Activated naive CD8-positive, alpha-beta T cell treated with anti-CD3 and anti-CD28 coated beads, Interleukin-2, amount 50 U/mL, for 24 hours (primary cell): ENCODE data around the gene BRICD5.
"Not testable (repeated sequence)": the region's sequence is repeated elsewhere in the genome, so short reads cannot be mapped to it uniquely, and the experiment has no call there.

Experiments
- ATAC-seq: fragments of 150-1000 bp; cut with Tn5 transposase; one replicate; pipeline ENCODE4 v1.10.0; 2021
- DNase-seq: peaks from one replicate; pipeline ENCODE4 v3.0.0; 2021
- H3K27ac Mint-ChIP-seq: one replicate; pipeline ENCODE4 v1.8.0; 2021; ENCODE audit warnings: mild to moderate bottlenecking, mixed read lengths
- H3K27me3 Mint-ChIP-seq: one replicate; pipeline ENCODE4 v1.8.0; 2021; ENCODE audit warnings: mixed read lengths
- H3K36me3 Mint-ChIP-seq: one replicate; pipeline ENCODE4 v1.8.0; 2021; ENCODE audit warnings: low read depth, mixed read lengths
- H3K4me1 Mint-ChIP-seq: one replicate; pipeline ENCODE4 v1.8.0; 2021; ENCODE audit warnings: mixed read lengths
- H3K4me3 Mint-ChIP-seq: one replicate; pipeline ENCODE4 v1.8.0; 2021; ENCODE audit warnings: mild to moderate bottlenecking, moderate library complexity, mixed read lengths
- H3K9me3 Mint-ChIP-seq: one replicate; pipeline ENCODE4 v1.8.0; 2021; ENCODE audit warnings: mixed read lengths

BRICD5 gene

GRCh38 chr16:2210386-2211365 is at the start of gene BRICD5:
Gene BRICD5 (minus strand): TSS chr16:2210863. CDS start chr16:2210833, 30 bp downstream.
- DNase-seq: no peak
- no peak within 1 kb of the TSS for H3K27ac Mint-ChIP-seq

GRCh38 chr16:2260250-2260649 is 49.6 kb upstream of the BRICD5 start:
- H3K27ac Mint-ChIP-seq: no peak overlapping the region
- no peak for ATAC-seq
- no peak for DNase-seq
- peaks cover 16% of the 10 kb centered on the region for H3K4me1 Mint-ChIP-seq
- no peaks in the 10 kb centered on the region for H3K27me3 Mint-ChIP-seq
- peaks cover 73% of the 10 kb centered on the region for H3K36me3 Mint-ChIP-seq
- no peak overlapping the region for H3K4me3 Mint-ChIP-seq
- H3K9me3 Mint-ChIP-seq: no peaks in the 10 kb centered on the region

More at GRCh38 chr16:2210386-2211365, at the start of gene BRICD5:
- no peak within 1 kb of the TSS for H3K4me3 Mint-ChIP-seq
- H3K9me3 Mint-ChIP-seq: no peaks in the 10 kb centered on the region
- peaks cover 33% of the 10 kb centered on the region for H3K4me1 Mint-ChIP-seq
- H3K36me3 Mint-ChIP-seq: peaks cover 33% of the 10 kb centered on the region
- ATAC-seq: no peak
- H3K27me3 Mint-ChIP-seq: no peaks in the 10 kb centered on the region

- peaks cover 68% of the 10 kb centered on the region for H3K36me3 Mint-ChIP-seq
- H3K4me3 Mint-ChIP-seq, H3K9me3 Mint-ChIP-seq, ATAC-seq, DNase-seq, H3K27ac Mint-ChIP-seq, H3K4me1 Mint-ChIP-seq, H3K27me3 Mint-ChIP-seq: not testable (repeated sequence)
Observed at GRCh38 chr16:2258530-2258929, 47.9 kb upstream of the BRICD5 start.

- H3K9me3 Mint-ChIP-seq: no peaks in the 10 kb centered on the region
- DNase-seq (no peak), ATAC-seq (no peak)
- peaks cover 72% of the 10 kb centered on the region for H3K36me3 Mint-ChIP-seq
- no peak overlapping the region for H3K4me3 Mint-ChIP-seq
- no peak overlapping the region for H3K27ac Mint-ChIP-seq
- peaks cover 3% of the 10 kb centered on the region for H3K4me1 Mint-ChIP-seq
- no peaks in the 10 kb centered on the region for H3K27me3 Mint-ChIP-seq
Observed at GRCh38 chr16:2257726-2258125, 47.1 kb upstream of the BRICD5 start.

- peaks cover 7% of the 10 kb centered on the region for H3K4me1 Mint-ChIP-seq
- no peaks in the 10 kb centered on the region for H3K27me3 Mint-ChIP-seq
- H3K27ac Mint-ChIP-seq: peak overlapping the region; percentile 27
- H3K4me3 Mint-ChIP-seq: no peak overlapping the region
- H3K9me3 Mint-ChIP-seq: no peaks in the 10 kb centered on the region
- DNase-seq (no peak), ATAC-seq (no peak)
- H3K36me3 Mint-ChIP-seq: peaks cover 65% of the 10 kb centered on the region
Observed at GRCh38 chr16:2256531-2257140, 46.0 kb upstream of the BRICD5 start.

- no peak for ATAC-seq
- no peak for DNase-seq
- peaks cover 51% of the 10 kb centered on the region for H3K36me3 Mint-ChIP-seq
- peak overlapping the region; percentile 32 for H3K4me3 Mint-ChIP-seq
- no peaks in the 10 kb centered on the region for H3K9me3 Mint-ChIP-seq
- H3K27me3 Mint-ChIP-seq: no peaks in the 10 kb centered on the region
- no peak overlapping the region for H3K27ac Mint-ChIP-seq
- H3K4me1 Mint-ChIP-seq: peaks cover 15% of the 10 kb centered on the region
Observed at GRCh38 chr16:2253293-2253692, 42.6 kb upstream of the BRICD5 start.

- ATAC-seq (no peak), DNase-seq (no peak)
- no peak overlapping the region for H3K4me3 Mint-ChIP-seq
- H3K27ac Mint-ChIP-seq: no peak overlapping the region
- no peaks in the 10 kb centered on the region for H3K27me3 Mint-ChIP-seq
- H3K36me3 Mint-ChIP-seq: peaks cover 45% of the 10 kb centered on the region
- no peaks in the 10 kb centered on the region for H3K9me3 Mint-ChIP-seq
- H3K4me1 Mint-ChIP-seq: peaks cover 15% of the 10 kb centered on the region
Observed at GRCh38 chr16:2252806-2253148, 42.1 kb upstream of the BRICD5 start.

GRCh38 chr16:2251296-2252111 is 40.8 kb upstream of the BRICD5 start, which contains the start of gene ECI1:
Gene ECI1 (minus strand): TSS chr16:2251587. CDS start chr16:2251566, 21 bp downstream.
- Mint-ChIP-seq H3K4me3 (peak within 1 kb of the TSS; percentile 87), H3K36me3 (peaks cover 34% of the 10 kb centered on the region), H3K27ac (peak within 1 kb of the TSS; percentile 88)

GRCh38 chr16:2250652-2251295 is 40.1 kb upstream of the BRICD5 start:
- Mint-ChIP-seq H3K4me1 (peaks cover 13% of the 10 kb centered on the region), H3K27ac (peak overlapping the region; percentile 88), H3K9me3 (no peaks in the 10 kb centered on the region), H3K4me3 (peak overlapping the region; percentile 87), H3K36me3 (peaks cover 27% of the 10 kb centered on the region), H3K27me3 (no peaks in the 10 kb centered on the region)
- ATAC-seq (no peak), DNase-seq (peak; percentile 44)

More at GRCh38 chr16:2251296-2252111, 40.8 kb upstream of the BRICD5 start, which contains the start of gene ECI1:
- Mint-ChIP-seq H3K9me3 (no peaks in the 10 kb centered on the region), H3K4me1 (peaks cover 15% of the 10 kb centered on the region), H3K27me3 (no peaks in the 10 kb centered on the region)
- peak; percentile 92 for DNase-seq
- peak; percentile 88 for ATAC-seq

- peaks cover 8% of the 10 kb centered on the region for H3K4me1 Mint-ChIP-seq
- H3K4me3 Mint-ChIP-seq: no peak overlapping the region
- peaks cover 8% of the 10 kb centered on the region for H3K36me3 Mint-ChIP-seq
- no peaks in the 10 kb centered on the region for H3K27me3 Mint-ChIP-seq
- ATAC-seq: no peak
- no peaks in the 10 kb centered on the region for H3K9me3 Mint-ChIP-seq
- no peak overlapping the region for H3K27ac Mint-ChIP-seq
- DNase-seq: no peak
Observed at GRCh38 chr16:2246301-2246885, 35.7 kb upstream of the BRICD5 start.

GRCh38 chr16:2244926-2245795 is 34.5 kb upstream of the BRICD5 start:
- Mint-ChIP-seq H3K4me1 (peaks cover 2% of the 10 kb centered on the region), H3K4me3 (no peak overlapping the region), H3K36me3 (peaks cover 8% of the 10 kb centered on the region), H3K9me3 (no peaks in the 10 kb centered on the region), H3K27ac (no peak overlapping the region), H3K27me3 (no peaks in the 10 kb centered on the region)
- ATAC-seq (no peak), DNase-seq (no peak)

GRCh38 chr16:2244301-2244700 is 33.6 kb upstream of the BRICD5 start:
- H3K36me3 Mint-ChIP-seq: peaks cover 6% of the 10 kb centered on the region
- no peaks in the 10 kb centered on the region for H3K9me3 Mint-ChIP-seq
- no peak for DNase-seq
- no peak overlapping the region for H3K27ac Mint-ChIP-seq
- H3K27me3 Mint-ChIP-seq: no peaks in the 10 kb centered on the region
- no peak for ATAC-seq
- no peak overlapping the region for H3K4me3 Mint-ChIP-seq
- no peaks in the 10 kb centered on the region for H3K4me1 Mint-ChIP-seq

- ATAC-seq (no peak), DNase-seq (no peak)
- peaks cover 6% of the 10 kb centered on the region for H3K36me3 Mint-ChIP-seq
- H3K4me1 Mint-ChIP-seq: no peaks in the 10 kb centered on the region
- H3K4me3 Mint-ChIP-seq: no peak overlapping the region
- no peaks in the 10 kb centered on the region for H3K27me3 Mint-ChIP-seq
- H3K9me3 Mint-ChIP-seq: no peaks in the 10 kb centered on the region
- no peak overlapping the region for H3K27ac Mint-ChIP-seq
Observed at GRCh38 chr16:2243781-2244180, 33.1 kb upstream of the BRICD5 start.
